ENCODE data around the gene AMBRA1.

GRCh38 chr11:46456269-46457001 lies 137.4 kb downstream of the AMBRA1 start:
- TF ChIP-seq, protein P1, sequence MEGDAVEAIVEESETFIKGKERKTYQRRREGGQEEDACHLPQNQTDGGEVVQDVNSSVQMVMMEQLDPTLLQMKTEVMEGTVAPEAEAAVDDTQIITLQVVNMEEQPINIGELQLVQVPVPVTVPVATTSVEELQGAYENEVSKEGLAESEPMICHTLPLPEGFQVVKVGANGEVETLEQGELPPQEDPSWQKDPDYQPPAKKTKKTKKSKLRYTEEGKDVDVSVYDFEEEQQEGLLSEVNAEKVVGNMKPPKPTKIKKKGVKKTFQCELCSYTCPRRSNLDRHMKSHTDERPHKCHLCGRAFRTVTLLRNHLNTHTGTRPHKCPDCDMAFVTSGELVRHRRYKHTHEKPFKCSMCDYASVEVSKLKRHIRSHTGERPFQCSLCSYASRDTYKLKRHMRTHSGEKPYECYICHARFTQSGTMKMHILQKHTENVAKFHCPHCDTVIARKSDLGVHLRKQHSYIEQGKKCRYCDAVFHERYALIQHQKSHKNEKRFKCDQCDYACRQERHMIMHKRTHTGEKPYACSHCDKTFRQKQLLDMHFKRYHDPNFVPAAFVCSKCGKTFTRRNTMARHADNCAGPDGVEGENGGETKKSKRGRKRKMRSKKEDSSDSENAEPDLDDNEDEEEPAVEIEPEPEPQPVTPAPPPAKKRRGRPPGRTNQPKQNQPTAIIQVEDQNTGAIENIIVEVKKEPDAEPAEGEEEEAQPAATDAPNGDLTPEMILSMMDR (conservative IDR thresholded peaks at IDR 0.05; ENCODE audit: low read depth, low read length), result no peak
- no peak for TF ChIP-seq EZH2 (IDR thresholded peaks at IDR 0.05; ENCODE audit: low read length, unreplicated experiment)
